Stimulated activated CD4-positive, alpha-beta T cell treated with anti-CD3 and anti-CD28 coated beads, Interleukin-1b, Interleukin-23, amount 100 ng/mL, for 4 hours (primary cell): Measurements from ENCODE around the gene MGAT5.

Experiments
- DNase-seq, 2 donors: peaks; one replicate each; pipeline ENCODE4 v3.0.0-alpha.2; 2020; ENCODE audit warnings: low read depth in 2 of 2

The MGAT5 gene

DNA sequence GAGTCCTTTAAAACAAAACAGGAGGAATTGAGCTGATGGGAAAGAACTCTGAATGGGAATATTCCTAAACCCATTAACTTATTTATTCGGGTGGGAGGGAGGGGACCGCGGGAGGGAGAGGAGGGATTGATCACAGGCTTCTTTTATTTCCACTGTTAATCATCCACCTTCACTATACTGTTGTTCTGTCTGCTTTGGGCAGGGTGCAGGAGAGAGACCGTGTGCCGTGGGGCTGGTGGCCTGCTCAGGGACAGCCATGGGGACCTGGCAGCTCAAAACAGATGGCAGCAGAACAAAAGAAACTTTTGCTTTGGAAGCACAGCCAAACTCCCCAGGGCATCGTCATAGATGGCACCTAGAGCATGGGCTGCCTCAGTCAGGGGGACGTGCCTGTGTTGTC lies 195.3 kb downstream of the MGAT5 start:
- DNase-seq: no peak

DNA sequence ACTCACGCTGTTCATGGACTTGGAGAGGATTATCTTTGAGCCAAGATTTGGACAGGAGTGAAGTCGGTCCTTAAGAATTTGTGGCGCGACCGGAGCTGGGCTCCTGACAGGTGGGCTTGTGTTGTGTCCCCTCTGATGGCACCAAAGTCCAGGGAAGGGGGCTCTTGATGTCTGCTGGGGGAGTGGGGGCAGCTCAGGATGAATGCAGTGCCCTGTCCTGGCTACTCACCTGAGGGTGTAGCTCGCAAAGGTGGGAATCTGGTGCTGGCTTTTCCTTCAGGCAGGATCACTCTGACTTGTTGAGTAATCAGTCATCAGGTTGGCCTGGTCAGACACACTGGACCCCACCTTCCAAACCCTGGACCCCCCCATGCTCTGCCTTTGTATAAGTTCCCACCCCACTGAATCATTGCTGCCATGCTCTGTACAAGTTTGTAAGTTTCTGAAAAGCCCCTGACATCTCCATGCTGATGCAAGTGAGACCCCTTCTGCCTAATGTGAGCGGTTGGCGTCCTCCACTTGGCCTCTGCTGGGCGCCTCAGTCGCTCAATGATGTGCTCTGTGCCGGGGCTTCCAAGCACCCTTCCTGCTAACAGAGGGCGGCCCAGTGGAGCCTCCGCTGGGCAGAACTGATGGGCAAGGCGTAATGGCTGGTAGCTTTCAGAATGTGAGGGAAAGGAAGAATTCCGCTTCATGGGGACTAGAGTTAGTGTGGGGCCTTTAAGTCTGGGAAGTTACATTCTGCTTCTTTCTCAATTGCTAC lies 196.1 kb downstream of the MGAT5 start:
- no peak for DNase-seq

GRCh38 chr2:134451347-134451630 lies 197.4 kb downstream of the MGAT5 start:
- DNase-seq: no peak

- DNase-seq: no peak
These were observed 198.3 kb downstream of the MGAT5 start for GRCh38 chr2:134452042-134452733.

DNA sequence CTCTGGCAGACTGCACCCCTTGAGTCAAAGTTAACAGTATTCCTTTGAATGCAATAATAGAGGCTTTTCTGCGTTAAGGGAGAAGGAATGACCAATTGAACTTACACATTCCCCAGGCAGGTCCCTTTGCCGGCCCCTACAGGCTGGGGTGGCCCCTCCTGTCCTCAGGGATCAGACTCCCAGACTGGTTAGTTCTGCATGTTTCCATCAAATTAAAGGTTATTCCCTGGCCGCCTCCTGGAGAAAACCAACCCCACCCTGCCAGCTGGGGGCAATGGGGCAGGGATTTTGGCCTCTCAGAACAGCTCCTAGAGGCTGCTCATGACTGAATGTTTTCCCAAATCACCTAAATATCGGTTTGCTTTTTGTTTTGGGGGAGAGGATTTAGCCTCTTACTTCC lies 199.6 kb downstream of the MGAT5 start:
- no peak for DNase-seq

DNA sequence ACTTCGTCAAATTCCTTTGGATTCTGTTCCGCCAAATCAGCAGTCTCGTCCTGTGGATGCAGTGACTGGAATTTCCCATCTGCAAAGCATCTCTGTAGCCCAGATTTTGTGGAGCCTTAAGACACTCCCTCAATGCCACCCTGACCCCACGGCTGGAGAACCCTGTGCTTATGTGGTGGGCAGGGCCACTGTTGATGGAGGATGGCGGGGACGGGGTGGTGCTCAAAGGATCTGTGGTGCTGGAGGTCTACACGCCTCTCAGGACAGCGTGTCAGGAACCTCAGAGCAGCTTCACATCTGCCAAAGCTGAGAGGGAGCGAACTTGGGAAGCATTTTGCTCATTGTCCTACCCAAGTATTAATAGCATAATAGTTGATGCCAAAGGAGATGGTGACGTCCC lies 200.1 kb downstream of the MGAT5 start:
- DNase-seq: no peak

- DNase-seq: no peak
These were observed 200.6 kb downstream of the MGAT5 start for GRCh38 chr2:134454426-134454825.

DNA sequence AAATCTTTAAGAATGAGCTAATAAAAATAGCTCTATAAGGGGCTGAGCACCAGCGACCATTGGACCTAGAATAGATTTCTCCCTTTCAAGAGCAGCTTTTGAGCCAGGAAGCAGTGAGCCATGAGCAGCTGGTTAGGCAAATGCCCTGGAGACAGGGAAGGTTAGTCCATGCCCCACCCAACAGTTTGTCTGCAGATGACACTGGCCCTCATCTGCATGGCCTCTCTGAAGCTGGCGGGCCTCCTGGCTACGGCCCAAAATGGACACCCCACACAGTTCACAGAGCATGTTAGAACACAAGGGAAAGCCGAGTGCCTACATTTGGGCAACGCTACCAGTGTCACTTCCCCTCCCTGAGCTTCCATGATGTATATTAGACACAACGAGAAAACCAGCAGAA lies 201.1 kb downstream of the MGAT5 start:
- DNase-seq: no peak

DNA sequence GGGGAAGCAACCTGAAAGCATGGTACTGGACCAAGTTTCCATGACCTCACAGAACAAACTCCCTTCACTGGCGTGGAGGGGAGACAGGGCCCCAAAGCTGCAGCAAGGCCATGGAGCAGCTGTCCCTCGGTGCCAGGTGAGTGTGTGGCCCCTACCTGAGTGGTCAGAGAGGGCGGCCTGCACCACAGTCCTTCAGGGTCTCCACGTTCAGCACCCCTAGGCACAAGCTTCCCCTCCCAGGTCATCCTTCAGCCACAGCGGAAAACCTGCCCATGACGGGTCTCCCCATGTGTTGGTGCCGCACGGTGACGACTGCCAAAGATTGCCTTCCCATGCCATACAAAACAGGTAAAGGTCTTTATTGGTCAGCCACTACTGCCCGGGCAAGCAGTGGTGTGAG lies 201.6 kb downstream of the MGAT5 start:
- DNase-seq: no peak

DNA sequence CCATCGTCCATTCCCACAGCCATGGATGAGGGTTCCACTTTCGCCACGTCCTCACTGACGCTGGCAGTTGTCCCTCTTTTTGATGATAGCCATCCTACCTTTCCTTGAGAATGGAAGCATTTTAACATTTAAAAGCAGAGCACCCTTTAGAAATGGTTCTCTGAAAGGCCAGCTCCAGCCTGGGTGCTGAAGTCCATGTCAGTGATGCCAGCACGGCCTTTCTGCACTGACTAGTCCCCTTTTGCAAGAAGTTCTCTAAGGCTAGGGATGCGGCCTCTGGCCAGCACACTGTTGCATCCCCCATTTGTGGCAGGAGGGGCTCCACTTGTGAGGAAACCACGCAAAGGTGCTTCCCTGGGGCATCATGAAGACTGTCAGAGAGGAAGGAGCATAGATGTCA lies 203.5 kb downstream of the MGAT5 start:
- no peak for DNase-seq

DNA sequence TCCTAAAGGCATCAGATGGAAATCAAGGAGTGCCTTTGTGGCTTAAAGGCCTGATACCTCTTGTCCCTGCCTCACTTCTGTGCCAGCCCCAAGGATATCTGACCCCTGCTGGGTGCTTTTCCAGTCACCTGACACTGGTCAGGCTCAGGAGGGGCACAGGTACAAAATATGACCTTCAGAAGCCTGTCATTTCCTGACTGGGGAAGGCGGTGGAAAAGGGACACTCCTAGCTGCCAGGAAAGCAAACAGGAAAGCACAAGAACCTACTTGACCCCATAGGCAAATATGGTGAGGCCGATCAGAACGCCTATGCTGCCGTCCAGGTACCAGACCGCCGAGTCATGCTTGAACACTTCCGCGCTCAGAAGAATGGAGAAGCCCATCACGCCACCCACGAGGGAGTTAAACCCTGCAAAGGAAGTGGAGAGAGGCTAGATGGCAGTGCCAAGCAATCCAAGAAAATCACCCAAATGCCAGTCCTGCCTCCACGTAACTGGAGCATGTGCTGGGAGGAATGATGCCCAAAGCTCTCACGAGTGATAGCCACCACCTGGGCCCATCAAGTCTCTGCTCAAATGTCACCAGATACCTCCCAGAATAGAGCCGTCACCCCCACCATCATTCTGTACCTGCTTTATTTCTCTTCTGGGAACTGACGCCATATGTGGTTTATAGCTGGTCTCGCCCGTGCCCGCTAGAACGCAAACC lies 204.0 kb downstream of the MGAT5 start:
- DNase-seq: no peak

- no peak for DNase-seq
These were observed 204.6 kb downstream of the MGAT5 start for GRCh38 chr2:134458473-134458853.

- DNase-seq: no peak
These were observed 205.1 kb downstream of the MGAT5 start for GRCh38 chr2:134458950-134459349.

DNA sequence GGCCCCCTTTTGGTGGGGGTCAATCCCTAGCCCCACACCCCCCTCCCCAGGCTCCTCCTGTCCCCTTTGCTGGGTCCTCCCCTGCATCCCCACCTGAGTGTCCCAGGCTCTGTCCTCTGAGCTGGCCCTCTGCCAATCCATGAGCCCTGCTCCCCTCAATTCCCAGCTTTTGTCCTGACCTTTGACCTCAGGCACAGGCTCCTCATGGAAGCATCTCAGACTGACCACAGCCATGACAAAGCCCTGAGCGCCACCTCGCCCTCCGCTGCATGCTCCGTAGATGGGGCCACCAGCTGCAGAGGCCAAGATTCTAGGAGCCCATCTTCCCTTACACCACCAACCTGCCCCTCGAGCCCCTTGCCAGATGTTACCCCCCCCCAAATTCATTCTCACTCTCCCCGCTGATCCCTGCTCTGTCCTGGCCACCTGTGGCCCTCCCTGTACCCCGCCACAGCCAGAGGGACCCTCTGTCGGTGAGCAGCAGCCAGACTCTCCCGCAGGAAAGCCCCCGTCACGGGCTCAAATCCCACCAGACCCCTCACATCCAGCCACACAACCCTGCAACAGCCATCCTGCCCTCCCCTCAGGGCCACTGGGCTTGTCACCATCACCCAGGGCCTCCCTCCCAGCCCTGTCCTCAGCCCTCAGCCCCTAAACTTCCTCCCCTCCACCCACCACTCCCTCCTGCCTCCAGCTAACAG lies 206.0 kb downstream of the MGAT5 start:
- no peak for DNase-seq

DNA sequence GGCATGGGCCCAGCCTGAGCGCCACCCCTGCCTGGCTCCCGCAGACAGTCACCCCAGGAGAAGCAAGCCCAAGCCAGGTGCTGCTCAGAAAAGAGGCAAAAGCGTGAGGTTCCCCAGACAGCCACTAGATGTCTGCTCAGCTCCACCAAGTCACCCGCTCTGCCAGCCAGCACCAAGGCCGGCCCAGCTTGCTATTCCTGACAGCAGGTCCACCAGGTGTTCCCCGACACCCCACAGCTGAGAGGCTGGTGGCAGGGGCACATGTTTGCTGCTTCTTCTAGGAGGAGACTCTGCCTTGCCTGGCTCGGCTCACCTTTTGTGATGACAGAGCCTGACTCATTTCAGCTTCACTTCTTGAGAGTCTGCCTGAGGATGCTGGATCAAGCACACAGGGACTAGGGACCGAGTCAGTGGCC lies 206.7 kb downstream of the MGAT5 start:
- no peak for DNase-seq

GRCh38 chr2:134461511-134461910 lies 207.6 kb downstream of the MGAT5 start:
- no peak for DNase-seq

DNA sequence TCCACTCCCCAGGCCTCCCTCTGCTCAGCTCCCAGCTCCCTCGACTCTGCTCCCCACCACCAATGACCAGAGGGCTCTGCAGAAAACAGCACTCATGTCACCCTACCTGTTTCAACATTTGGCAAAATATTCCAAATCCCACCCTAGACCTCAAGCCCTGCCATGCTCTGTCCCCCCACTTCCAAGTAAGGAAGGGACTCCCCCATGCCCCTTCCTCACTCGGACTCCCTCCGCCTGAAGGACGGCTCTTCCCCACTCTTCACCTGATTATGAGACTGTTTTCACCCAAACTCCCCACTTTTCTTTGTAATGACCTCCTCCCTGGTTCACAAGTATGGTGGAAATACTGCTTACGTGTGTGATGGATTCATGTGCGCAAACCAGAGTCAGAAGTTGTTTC lies 208.4 kb downstream of the MGAT5 start:
- DNase-seq: no peak

- DNase-seq: no peak
These were observed 209.2 kb downstream of the MGAT5 start for GRCh38 chr2:134462791-134463698.

- DNase-seq: no peak
These were observed 209.8 kb downstream of the MGAT5 start for GRCh38 chr2:134463699-134464022.

DNA sequence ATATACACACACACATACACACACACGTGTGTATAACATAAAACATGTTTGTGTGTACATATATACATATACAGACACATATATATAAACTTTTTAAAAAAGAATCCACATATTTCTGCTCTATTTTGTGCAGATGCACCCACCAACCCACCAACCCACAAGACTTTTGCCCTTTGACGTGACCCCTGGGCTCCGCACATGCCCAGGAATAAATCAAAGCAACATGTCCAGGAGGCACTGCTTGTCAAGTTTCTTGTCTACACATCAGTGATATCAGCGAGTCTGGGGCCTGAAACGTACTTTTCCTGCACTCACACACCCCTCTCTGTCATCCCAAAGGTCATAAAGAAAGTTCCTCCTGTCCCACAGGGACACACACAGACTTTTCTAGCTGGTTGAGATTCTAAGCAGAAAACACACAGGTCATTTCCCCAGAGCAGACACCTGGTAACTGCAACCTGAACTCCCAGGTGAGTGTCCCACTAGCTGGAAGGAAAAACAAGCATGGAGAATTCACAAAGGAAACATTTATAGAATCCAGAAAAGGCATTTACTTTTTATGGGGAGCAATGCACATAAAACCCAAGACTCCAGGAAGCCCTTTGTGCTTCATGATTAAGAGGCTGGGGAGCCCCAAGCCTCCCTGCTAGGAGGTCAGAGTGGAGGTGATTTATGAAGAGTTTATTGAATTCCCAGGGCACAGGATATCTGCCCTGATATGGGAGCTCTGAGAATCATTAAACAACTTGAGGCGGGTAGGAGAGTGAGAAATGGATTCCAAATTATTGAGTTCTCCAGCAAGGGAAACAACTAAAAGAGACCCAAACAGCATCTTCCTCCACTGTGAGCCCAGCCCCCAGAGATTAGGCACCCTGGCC lies 211.6 kb downstream of the MGAT5 start:
- DNase-seq: no peak

DNA sequence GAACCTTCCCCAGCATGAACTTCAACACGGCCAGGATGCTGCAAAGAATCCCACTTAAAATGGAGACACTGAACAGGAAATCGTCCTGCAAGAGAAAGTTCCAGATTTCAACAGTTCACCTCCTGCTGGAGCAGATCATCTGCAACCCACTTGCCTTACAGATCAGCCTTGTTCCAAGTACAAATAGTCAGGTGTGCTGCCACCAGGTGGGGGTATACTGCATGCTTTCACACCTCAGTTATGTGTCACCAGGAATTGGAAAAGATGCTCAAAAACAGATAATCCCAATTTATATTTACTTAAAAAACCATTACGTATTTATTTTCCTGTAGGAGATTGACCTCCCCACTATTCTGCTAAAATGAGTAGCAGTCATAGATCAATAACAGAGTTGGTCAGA lies 212.3 kb downstream of the MGAT5 start:
- DNase-seq: no peak
